GM13976 (cell line): ENCODE data around the gene MED16.
"Not testable (repeated sequence)": the region's sequence is repeated elsewhere in the genome, so short reads cannot be mapped to it uniquely, and the experiment has no call there.

Experiments used
- DNase-seq: peaks from one replicate; pipeline ENCODE4 v3.0.0; 2012; ENCODE audit warnings: low spot score
- CTCF ChIP-seq: IDR thresholded peaks from 2 replicates; pipeline ENCODE4 v1.5.1; 2012; ENCODE audit warnings: borderline replicate concordance, mild to moderate bottlenecking; ENCODE audit not compliant: insufficient read depth; ENCODE audit errors: extremely low read depth, missing control alignments, control extremely low read depth
- in situ Hi-C: fragments of 300-500 bp; cut with MboI; formaldehyde crosslinking; loops from one replicate; pipeline ENCODE4 v1.12.0; 2022; ENCODE audit warnings: low sequenced_read_pairs, mixed read lengths, inconsistent platforms; ENCODE audit not compliant: unreplicated experiment

MED16 gene

GRCh38 chr19:844546-844971 lies 48.4 kb downstream of the MED16 start:
- no peak for DNase-seq
- TF ChIP-seq CTCF = no peak
- in situ Hi-C loops = no loop called here

DNA sequence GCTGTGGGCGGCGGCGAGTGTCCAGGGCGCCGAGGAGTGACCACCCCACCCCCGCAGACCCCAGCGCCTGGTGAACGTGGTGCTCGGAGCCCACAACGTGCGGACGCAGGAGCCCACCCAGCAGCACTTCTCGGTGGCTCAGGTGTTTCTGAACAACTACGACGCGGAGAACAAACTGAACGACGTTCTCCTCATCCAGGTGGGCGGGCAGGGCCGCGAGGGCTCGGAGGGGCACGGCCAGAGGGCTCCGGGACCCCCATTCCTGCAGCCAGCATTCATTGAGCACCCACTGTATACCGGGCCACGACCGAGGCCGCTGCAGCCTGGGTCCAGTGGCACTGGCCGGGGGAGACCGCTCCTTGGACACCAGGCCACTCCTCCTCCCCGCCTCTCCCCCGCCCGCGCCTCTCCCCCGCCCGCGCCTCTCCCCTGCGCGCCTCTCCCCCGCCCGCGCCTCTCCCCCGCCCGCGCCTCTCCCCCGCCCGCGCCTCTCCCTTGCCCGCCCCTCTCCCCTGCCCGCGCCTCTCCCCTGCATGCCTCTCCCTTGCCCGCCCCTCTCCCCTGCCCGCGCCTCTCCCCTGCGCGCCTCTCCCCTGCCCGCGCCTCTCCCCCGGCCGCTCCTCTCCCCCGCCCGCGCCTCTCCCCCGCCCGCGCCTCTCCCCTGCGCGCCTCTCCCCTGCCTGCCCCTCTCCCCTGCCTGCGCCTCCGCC lies 49.0 kb downstream of the MED16 start:
- no peak for TF ChIP-seq CTCF
- no peak for DNase-seq
- in situ Hi-C loops = no loop called here

- no peak for TF ChIP-seq CTCF
- no peak for DNase-seq
- in situ Hi-C loops = no loop called here
These were observed 49.7 kb downstream of the MED16 start for GRCh38 chr19:843180-843835.

DNA sequence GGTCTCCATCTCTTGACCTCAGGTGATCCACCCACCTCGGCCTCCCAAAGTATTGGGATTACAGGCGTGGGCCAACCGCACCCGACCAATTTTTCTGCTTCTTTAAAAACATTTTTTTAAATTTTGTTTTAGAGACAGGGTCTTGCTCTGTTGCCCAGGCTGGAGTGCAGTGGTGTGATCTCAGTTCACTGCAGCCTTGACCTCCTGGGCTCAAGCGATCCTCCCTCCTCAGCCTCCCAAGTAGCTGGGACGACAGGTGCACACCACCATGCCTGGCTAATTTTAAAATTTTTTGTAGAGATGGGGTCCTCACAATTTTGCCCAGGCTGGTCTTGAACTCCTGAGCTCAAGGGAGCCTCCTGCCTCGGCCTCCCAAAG lies 50.2 kb downstream of the MED16 start:
- in situ Hi-C loops, DNase-seq: not testable (repeated sequence)

GRCh38 chr19:840519-841206 lies 52.3 kb downstream of the MED16 start, which contains the start of gene PRTN3:
TSS of gene PRTN3 (plus strand) at chr19:840999. CDS start at chr19:841009, 10 bp downstream.
- no peak for TF ChIP-seq CTCF
- in situ Hi-C loops = no loop called here
- DNase-seq = no peak

DNA sequence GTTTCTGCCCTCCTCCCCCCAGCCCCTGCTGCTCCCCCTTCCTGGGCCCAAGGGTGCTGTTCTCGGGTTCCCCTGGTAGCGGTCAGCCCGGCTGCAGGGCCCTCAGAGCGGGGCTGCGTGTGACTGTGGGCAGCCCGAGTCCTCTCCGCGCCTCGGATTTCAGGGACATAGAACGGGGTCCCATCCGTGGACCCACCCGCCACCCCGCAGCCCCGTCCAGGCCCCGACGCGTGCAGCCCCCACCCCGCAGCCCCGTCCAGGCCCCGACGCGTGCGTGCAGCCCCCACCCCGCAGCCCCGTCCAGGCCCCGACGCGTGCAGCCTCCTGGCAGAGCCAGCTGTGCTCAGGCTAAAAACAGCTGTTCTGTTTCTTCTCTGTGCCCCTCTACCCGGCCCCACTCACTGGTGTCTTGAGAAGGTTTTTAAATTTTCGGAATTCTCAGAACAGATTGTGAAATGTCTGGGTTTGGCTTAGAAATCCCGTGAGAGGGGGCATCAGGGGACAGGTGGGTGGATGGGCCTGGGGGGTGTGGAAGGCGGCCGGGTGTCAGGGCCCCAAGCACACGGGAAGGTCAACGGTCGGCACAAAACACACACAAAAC lies 57.7 kb downstream of the MED16 start:
- in situ Hi-C loops = no loop called here
- no peak for TF ChIP-seq CTCF
- no peak for DNase-seq

DNA sequence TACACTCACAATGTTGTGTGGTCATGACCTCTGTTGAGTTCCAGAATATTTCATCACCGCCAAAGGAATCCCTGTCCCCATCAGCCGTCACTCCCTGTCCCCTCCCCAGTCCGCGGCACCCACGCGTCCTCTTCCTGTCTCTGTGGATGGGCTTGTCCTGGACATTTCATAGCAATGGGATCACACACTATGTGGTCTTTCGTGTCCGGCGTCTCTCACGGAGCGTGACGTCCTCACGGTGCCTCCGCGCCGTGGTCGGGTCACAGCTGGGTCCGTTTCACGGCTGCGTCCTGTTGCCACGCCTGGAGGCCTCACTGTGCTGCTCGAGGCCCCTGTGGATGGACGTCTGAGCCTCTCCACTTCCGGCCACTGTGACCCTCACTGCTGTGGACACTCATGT lies 58.8 kb downstream of the MED16 start:
- no peak for TF ChIP-seq CTCF
- DNase-seq = no peak
- in situ Hi-C loops = no loop called here
